AG09319 (cell line): ENCODE measurements around the gene MGA.
A peak's percentile ranks its signal among the peaks of the same experiment; 100 is the strongest.
"Not testable (repeated sequence)": the region's sequence is repeated elsewhere in the genome, so short reads cannot be mapped to it uniquely, and the experiment has no call there.

Experiments used
- DNase-seq: peaks from one replicate; pipeline ENCODE4 v3.0.0-alpha.2; 2010; ENCODE audit warnings: low read depth; ENCODE audit errors: extremely low read depth
- CTCF ChIP-seq: IDR thresholded peaks from 2 replicates; pipeline ENCODE4 v1.5.1; 2011; ENCODE audit warnings: low read depth, mild to moderate bottlenecking, inconsistent platforms, low read length, moderate library complexity

The MGA gene

GRCh38 chr15:41734079-41734478 lies 73.9 kb downstream of the MGA start:
- TF ChIP-seq CTCF = no peak
- DNase-seq = no peak

- no peak for DNase-seq
- TF ChIP-seq CTCF = no peak
These were observed 74.8 kb downstream of the MGA start for GRCh38 chr15:41735046-41735445.

- not testable (repeated sequence) for DNase-seq
These were observed 75.3 kb downstream of the MGA start for GRCh38 chr15:41735492-41735891.

GRCh38 chr15:41746802-41747201 lies 86.6 kb downstream of the MGA start:
- no peak for TF ChIP-seq CTCF
- no peak for DNase-seq

- DNase-seq = no peak
- no peak for TF ChIP-seq CTCF
These were observed 96.0 kb downstream of the MGA start for GRCh38 chr15:41756198-41756597.

- peak; percentile 81 for TF ChIP-seq CTCF
- DNase-seq = no peak
These were observed 112.6 kb downstream of the MGA start for GRCh38 chr15:41772720-41773331.

- no peak for TF ChIP-seq CTCF
- DNase-seq = no peak
These were observed 113.1 kb downstream of the MGA start for GRCh38 chr15:41773332-41773728.

GRCh38 chr15:41773729-41774061 lies 113.5 kb downstream of the MGA start:
- DNase-seq = no peak
- TF ChIP-seq CTCF = no peak
